GM18507 (cell line): ENCODE results near the gene SEC14L3.
A peak's percentile ranks its signal among the peaks of the same experiment; 100 is the strongest.

ENCODE experiments used
- DNase-seq: peaks from one replicate; pipeline ENCODE4 v3.0.0; 2011; ENCODE audit warnings: low read depth; ENCODE audit not compliant: insufficient read length; ENCODE audit errors: extremely low spot score
- FAIRE-seq: peaks from 2 replicates; lab custom pipeline; 2011; peaks lifted over from hg19 to GRCh38; lab: Jason Lieb, UNC

SEC14L3 gene

DNA sequence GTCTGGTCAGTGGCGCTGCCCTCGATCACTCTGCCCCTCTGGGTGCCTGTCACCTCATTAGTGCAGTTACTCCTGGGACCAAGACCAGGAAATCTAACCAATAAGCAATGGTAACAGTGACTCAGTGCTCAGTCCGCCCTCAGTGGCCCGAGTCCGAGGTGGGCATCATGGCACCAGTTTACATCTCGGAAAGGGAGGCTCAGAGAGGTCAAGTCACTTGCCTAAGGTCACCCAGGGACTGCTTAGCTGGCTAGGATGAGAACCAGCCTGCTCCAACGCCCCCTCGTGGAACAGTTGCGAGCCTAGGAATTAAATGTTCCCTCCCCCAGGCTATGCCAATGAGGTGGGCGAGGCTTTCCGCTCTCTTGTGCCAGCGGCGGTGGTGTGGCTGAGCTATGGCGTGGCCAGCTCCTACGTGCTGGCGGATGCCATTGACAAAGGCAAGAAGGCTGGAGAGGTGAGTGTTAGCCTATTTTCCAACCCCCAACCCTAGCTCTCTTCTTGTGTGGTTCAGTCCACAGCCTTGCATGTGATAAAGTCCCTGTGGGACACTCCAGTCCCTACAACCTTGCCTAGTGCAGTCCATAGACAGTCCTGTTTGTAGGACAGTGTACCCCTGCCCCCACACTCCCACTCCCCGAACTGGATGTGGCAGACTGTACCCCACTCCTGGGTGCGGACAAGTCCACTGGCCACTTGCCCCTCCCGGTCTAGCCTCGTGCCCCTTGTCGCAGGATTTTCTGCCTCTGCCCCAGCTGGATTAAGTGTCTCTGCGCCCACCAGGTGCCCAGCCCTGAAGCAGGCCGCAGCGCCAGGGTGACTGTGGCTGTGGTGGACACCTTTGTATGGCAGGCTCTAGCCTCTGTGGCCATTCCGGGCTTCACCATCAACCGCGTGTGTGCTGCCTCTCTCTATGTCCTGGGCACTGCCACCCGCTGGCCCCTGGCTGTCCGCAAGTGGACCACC lies 45.1 kb downstream of the SEC14L3 start:
- DNase-seq (peak; percentile 49), FAIRE-seq (peak; percentile 92)

DNA sequence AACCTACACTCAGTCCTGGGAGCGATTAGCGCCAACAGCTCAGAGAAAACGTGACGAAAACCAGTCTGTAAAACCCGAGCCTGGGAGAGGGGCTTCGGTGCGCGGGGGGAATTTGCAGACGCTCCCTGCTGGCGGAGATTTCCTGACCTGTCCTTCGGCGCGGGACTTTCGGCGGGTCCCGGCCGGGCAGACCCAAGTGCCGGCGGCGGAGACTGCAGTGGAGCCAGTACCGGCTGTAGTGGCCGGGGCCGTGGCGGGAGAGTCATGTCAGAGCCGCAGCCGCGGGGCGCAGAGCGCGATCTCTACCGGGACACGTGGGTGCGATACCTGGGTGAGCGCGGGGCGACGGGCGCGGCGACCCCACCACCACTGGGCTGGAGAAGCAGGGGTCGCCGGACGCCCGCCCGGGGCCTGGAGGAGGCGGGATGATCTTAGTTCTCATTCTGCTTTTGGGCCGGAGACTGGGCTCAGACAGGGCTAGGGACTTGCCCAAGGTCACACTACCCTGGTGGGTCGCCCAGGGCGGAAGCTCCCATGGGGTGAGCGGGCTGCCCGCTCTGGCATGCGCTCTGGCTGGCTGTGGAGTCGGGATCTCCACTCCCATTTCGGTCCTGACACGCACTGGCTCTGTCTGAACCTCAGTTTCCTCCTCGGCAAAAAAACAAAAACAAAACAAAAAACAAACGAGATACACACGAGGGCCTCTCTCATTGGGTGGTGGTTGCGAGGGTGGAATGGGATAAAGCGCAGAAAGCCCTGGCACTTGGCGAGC lies 46.0 kb downstream of the SEC14L3 start, which contains the start of gene MTFP1:
Gene MTFP1 (plus strand): TSS at position 153 of the 772 bp plus-strand sequence. CDS start 112 bp downstream, at position 265.
- FAIRE-seq (peak; percentile 83), DNase-seq (peak; percentile 47)

DNA sequence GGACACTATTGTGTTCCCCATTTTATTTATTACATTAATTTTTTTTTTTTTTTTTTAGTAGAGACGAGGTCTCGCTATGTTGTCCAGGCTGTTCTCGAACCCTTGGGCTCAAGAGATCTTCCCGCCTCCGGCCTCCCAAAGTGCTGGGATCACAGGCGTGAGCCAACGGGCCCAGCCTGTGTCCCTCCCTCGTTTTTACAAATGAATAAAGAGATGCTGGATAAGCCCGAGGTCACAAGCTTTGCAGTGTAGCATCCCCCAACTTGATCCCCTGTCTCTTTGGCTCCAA lies 46.5 kb downstream of the SEC14L3 start:
- no peak for DNase-seq
- FAIRE-seq, result no peak

DNA sequence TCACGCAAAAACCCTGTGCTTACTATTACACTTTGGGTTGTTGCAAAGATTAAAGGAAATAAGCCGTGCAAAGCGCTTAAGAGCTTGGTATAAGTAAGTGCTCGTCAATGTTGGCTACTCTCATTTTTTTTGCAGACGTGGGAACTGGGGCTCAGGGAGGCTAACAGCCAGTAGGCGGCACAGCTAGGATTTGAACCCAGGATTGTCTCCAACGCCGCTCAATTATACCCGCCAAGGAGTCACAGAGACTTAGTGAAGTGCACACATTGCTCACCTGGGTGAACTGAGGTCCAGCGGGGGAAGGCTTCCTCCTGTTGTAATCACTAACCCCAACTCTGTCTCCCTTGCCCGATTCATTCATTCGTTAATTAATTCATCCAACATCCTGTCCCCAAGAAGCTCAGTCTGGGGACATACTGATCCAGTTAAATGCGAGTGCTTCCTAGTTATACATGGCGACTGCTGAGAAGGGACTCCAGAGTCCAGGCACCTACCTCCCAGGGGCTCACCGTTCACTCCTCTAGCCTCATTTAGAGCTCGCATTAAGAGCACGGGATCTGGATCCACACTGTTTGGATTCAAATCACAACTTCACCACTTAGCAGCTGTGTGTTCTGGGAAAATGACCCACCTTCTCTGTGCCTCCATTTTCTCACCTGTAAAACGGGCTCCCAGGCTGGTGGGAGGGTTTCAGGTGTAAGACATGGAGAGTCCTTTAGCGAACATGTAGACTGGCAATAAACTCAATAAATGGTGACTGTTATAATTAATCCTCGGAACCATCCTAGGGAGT lies 47.1 kb downstream of the SEC14L3 start:
- DNase-seq (no peak), FAIRE-seq (no peak)

DNA sequence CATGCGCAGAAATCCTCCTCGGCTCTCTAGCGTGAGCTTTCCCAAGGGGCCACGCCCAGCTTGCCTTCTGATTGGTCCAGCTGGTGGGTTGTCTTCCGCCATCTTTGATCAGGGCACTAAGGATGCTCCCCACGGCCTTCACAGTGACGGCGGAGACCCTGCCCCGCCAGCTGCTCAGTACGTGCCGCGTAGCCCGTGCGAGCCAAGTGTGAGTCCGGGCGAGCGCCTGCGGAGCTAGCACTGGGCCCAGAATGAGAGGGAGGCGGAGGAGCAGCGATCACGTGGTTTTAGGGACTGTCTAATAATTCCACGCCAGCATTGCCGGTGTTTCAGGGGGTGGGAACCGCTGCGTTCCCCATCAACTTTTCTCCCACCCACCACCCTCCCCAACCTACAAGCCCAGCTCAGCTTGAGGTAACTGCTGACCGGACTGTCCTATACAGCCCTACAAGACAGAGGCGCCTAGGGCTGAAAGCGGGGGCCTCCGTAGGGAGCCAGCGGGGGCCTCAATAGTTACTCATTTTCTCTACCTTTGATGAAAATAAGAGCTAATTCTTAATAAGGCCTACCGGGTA lies 47.8 kb downstream of the SEC14L3 start:
- FAIRE-seq (peak; percentile 99), DNase-seq (peak; percentile 95)

DNA sequence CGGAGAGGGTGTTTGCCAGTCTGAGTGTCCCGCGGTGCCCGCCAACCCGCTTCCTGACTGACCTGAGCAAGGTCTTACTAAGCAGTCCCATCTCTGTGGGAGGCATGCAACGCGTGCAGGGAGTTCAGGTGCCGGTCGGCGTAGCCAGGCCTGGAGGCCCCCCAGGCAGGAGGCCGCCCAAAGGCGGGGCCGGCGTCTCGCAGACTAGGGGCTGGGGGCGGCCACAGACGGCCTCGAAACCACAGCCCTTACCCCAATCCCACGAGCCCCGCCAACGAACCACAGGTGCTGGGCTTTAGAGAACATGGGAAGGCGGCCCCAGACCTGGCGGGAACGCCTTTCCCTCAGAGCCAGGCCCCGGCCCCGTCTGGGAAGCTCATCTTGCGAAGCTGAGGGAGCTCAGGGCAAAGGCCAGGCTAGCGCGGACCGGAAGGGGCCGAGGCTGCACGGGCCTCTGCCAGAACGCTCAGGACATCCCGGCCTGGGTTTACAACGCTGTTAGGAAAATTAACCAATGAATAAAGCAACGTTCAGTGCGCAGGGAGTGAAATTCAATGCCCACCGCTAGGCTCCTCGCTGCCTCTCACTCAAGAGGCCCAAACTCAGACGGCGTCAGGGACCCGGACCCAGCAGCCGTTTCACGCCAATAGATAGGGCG lies 48.4 kb downstream of the SEC14L3 start:
- DNase-seq (no peak), FAIRE-seq (no peak)

DNA sequence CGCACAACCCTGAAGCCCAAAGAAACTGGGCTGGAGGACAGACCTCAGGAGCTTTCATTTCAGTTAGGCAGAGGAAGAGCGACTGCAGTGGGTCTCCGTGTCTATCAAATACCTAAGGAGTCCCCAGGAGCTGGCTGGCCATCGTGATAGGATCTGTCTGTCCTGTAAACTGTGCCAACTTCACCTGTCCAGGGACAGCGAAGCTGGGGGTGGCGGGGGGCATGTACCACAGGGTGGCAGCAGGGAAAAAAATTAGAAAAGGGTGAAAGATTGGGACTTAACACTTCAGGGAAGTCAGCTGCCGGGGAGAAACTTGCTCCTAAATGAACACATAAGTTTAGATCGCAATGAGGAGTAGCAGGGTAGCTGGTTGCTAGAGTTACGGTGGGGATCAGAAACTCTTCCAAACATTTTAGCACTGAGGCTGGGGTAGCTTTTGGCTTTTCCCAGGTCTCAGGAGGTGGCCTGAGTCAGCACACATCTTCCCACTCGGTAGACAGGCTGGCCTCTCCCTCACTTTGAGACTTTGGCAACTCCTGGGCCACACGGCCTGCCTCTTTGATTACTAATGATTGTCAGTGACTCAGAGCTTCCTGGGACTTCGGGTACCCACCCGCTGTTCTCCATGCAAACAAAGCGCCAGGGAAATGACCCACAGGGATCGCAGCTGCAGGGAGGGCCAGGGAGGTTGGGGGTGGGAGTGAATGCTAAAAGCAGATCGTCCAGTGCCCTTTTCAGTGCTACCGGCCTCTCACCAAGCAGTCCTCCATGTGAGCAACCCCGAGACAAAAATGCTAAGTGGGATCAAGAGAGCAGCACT lies 49.1 kb downstream of the SEC14L3 start:
- no peak for FAIRE-seq
- no peak for DNase-seq

DNA sequence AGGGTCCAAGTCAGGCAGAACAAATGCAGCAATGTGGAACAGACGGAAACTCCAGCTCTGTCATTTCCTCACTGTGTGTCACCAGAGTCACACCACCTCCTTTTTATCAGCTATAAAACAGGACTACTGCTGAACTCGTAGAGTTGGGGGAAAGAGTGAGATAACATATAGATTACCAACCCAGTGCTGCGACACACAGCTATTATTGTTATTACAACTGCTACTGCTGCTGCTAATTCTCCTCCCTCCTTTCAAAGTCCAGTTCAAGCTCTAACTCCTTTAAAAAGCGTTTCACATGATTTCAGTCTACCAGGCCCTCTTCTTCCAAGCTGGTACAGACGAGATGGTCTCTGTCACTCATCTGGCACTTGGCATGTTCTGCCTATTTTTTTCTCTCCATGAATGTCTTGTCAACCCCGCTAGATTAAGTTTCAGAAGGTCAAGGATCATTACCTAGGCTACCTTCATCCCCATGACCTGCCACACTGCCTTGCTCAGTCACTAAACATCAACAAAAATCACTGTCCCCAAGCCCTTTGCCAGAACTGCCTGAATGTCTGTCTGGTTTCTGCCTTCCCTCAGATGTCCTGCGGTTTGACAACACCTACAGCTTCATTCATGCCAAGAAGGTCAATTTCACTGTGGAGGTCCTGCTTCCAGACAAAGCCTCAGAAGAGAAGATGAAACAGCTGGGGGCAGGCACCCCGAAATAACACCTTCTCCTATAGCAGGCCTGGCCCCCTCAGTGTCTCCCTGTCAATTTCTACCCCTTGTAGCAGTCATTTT lies 49.9 kb downstream of the SEC14L3 start:
- FAIRE-seq, result no peak
- DNase-seq, result no peak

DNA sequence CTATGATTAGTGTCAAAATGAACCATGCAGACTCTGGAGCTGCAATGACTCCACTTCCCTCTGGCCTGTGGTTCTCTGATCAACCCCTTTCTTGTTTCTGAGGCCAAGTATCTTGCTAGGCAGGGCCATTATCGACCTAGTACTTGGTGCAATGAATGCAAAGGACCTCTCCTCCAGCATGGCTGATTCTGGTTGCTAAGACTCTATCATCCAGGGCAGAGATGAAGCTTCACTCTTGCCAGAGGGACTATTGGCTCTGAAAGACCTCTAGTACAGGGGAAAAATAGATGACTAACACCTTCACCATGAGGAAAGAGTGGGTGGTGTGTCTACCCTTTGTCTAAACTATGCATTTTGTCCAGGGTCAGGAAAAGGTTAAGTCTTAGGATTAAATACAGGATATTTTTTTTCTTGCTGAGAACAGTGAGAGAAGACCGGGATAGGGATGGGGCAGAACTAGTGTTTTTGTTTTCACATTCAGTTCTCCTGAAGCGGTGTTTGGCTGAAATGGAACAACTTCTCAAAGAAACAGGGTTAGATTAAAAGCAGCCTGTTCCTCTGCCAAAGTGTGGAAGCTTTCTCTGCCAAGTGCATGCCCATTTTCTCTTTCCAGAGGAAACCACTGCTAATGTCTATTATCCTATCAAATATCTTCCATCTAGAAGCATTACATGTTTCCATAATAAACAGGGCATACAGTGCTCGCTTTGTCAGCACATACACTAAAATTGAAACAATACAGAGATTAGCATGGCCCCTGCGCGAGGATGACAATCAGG lies 51.3 kb downstream of the SEC14L3 start:
- FAIRE-seq, result no peak
- DNase-seq, result no peak

DNA sequence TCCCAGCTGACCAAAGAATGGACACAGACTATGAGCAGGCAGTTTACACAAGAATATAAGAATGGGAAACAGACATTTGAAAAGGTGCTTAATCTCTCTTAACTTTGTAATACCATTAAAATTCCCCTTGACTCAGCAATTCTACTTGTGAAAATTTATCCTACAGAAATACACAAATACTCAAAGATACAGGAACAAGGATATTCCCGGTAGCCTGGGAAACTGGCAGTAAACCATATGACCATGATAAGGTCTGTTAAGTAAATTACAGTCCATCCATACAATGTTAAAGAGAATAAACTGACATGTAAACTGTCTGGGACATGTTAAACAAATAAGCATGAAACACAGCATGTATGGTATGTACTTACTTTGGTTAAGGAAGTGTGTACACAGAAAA lies 55.0 kb downstream of the SEC14L3 start:
- DNase-seq, result no peak
- FAIRE-seq, result no peak

DNA sequence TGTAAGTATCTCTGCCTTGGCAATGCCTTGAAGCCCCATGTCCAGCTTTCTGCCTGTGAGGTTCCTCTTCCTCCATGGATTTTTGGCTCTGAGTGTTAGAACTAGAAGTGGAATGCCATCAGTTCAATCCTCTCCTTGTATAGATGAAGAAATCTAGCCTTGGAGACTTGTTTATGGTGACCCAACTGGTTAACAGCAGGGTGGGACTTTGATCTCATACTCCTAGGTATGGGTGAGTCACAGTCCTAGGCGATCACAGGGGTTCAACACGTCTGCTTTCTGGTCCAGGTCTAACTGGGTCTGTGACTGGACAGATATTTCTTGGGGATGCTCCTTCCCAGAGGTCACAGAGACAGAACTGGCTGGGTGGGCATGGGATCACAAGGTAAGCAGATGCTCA lies 55.4 kb downstream of the SEC14L3 start:
- FAIRE-seq (no peak), DNase-seq (no peak)

DNA sequence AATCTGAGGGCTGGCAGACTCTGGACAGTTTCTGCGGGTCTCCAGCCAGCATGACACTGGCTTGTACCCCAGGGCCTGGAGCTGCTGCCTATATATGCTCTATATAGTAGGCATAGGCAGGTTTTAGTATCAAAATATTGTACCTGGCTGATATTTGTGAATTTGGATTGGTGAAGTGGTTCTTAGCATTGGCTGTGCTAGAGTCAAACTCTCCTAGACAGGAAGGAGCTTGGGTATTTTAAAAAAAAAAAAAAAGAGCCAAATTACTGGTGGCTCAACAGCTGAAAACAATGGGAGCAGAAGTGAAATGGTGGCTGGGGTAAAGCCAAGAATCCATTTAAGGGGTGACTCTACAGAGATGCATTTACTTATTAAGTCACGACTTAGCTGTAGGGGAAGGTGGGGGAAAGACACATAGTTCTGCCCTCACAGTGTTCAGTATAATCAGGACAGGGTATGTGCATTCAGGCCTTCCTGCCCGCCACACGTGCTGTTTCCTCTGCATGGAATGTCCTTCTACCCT lies 57.2 kb downstream of the SEC14L3 start:
- FAIRE-seq, result no peak

DNA sequence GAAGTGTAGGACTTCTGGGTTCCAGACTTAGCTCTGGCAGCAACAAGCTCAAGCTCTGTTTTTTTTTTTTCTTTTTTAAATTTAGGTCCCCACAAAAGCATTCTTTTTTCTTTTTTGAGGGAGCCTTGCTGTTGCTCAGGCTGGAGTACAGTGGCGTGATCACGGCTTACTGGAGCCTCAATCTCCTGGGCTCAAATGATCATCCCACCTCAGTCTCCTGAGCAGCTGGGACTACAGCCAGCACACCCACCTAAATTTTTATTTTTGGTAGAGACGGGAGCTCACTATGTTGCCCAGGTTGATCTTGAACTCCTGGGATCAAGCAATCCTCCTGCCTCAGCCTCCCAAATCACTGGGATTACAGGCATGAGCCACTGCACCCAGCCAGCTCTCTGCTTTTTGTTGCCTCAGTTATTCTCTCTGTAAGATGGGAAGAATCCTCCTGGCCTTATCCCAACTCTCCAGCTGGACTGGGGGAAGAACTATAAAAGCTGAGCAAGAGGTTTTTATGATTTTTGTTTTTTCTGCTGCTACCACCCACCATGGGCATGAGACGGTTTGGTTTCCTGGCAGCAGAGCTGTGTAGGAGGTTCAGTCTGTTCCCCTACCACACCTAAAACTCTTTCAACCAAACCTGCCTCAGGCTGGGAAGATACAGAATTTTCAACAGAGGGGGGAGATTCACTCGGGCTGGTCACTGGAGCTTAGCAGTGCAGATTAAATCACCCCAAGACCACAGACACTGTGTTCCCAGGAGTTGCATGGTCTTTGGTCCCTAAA lies 57.9 kb downstream of the SEC14L3 start:
- FAIRE-seq (no peak), DNase-seq (no peak)

More for the DNA sequence above, 57.2 kb downstream of the SEC14L3 start:
- DNase-seq, result no peak

DNA sequence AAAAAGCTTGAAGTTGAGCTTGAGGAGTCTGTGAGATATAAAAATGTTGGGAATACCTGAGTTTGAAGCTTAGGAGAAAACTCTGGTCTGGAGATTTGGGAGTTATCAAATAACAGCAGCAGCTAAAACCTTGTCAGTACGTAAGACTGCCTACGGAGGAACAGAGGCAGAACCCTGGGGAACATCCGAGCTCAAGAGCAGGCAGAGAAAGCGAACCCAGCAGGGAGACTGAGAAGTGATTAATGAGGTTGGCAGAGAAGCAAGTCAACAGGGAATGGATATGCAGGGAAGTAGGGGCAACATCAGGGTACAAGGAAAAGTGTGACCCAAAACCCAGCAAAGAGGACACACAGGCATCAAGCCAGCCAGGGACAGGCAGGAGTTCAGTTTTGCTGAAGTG lies 58.8 kb downstream of the SEC14L3 start:
- FAIRE-seq (no peak), DNase-seq (no peak)

DNA sequence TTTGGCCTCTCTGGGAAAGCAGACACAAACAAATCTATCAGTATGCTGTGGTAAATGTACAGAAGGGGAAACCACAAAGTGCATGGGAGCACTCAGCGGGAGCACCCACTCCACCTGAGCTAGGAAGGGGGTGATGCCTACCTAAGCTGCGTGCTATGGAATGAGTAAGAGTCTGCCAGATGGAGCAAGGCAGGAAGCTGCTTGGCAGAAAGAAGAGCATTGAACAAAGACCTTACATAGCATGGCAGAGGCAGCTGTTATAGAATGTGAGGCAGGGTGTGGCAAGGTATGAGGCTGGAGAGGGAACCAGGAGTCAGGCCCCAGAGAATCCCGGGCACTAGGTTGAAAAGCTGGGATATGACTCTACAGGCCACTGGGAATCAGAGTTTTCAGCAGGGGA lies 60.0 kb downstream of the SEC14L3 start:
- FAIRE-seq, result no peak
- DNase-seq, result no peak
